ENCODE measurements around the gene C20orf202. TPM values are rescaled to one million over a fixed set of nuclear protein-coding genes. Genes with fewer than 3 reads are reported as not detected.

C20orf202 gene
- total RNA-seq, 2 donors from 2014 or later: not detected

GRCh38 chr20:1210501-1210900 is 7.2 kb downstream of the C20orf202 start:
- H3K4me3 Mint-ChIP-seq: no peak overlapping the region
- H3K9me3 Mint-ChIP-seq: no peaks in the 10 kb centered on the region
- H3K36me3 Mint-ChIP-seq (ENCODE audit: low read depth): no peaks in the 10 kb centered on the region
- peaks cover 9% of the 10 kb centered on the region for H3K4me1 Mint-ChIP-seq
- H3K27me3 Mint-ChIP-seq (ENCODE audit: insufficient read depth): peaks cover 42% of the 10 kb centered on the region
- H3K27ac Mint-ChIP-seq: no peak overlapping the region
- no peak for DNase-seq
- Histone ChIP-seq H3K9me3 (ENCODE audit: control insufficient read depth, low read length) (no peaks in the 10 kb centered on the region), H3K36me3 (ENCODE audit: control insufficient read depth, insufficient read depth, low read length) (no peaks in the 10 kb centered on the region), H3K4me1 (ENCODE audit: control insufficient read depth, insufficient read depth, low read length) (peaks cover 3% of the 10 kb centered on the region), H3K27ac (ENCODE audit: low read depth, low read length) (no peak overlapping the region), H3K4me3 (ENCODE audit: low read length) (no peak overlapping the region), H3K9ac (ENCODE audit: extremely low read depth, low read length, poor library complexity, severe bottlenecking) (no peak overlapping the region), H3K27me3 (ENCODE audit: control insufficient read depth, insufficient read depth, low read length, poor library complexity, severe bottlenecking) (peaks cover 64% of the 10 kb centered on the region)
- TF ChIP-seq CTCF (conservative IDR thresholded peaks at IDR 0.05): no peak
- 92% methylated on average over 1 of the region's 1 CpG; no CpG with 5 or more reads in 1 of the 2 experiments for WGBS, 2 experiments (ENCODE audit: insufficient coverage in 1 of 2, insufficient read length in 1 of 2)

- H3K27ac Mint-ChIP-seq: no peak overlapping the region
Observed at GRCh38 chr20:1212023-1212422, 8.8 kb downstream of the C20orf202 start.

GRCh38 chr20:1212607-1213396 is 9.5 kb downstream of the C20orf202 start:
- Mint-ChIP-seq H3K27me3 (ENCODE audit: insufficient read depth) (peaks cover 40% of the 10 kb centered on the region), H3K9me3 (peaks cover 2% of the 10 kb centered on the region), H3K4me3 (no peak overlapping the region), H3K4me1 (peaks cover 11% of the 10 kb centered on the region), H3K27ac (no peak overlapping the region), H3K36me3 (ENCODE audit: low read depth) (no peaks in the 10 kb centered on the region)
- Histone ChIP-seq H3K9me3 (ENCODE audit: control insufficient read depth, low read length) (no peaks in the 10 kb centered on the region), H3K36me3 (ENCODE audit: control insufficient read depth, insufficient read depth, low read length) (no peaks in the 10 kb centered on the region), H3K9ac (ENCODE audit: extremely low read depth, low read length, poor library complexity, severe bottlenecking) (no peak overlapping the region), H3K27me3 (ENCODE audit: control insufficient read depth, insufficient read depth, low read length, poor library complexity, severe bottlenecking) (peaks cover 58% of the 10 kb centered on the region), H3K27ac (ENCODE audit: low read depth, low read length) (no peak overlapping the region), H3K4me3 (ENCODE audit: low read length) (no peak overlapping the region), H3K4me1 (ENCODE audit: control insufficient read depth, insufficient read depth, low read length) (peaks cover 3% of the 10 kb centered on the region)
- peak; percentile 92 for DNase-seq
- WGBS, 2 experiments (ENCODE audit: insufficient coverage in 1 of 2, insufficient read length in 1 of 2): 15% methylated on average over 20 to 21 of the region's 21 CpGs
- peak; percentile 93 for TF ChIP-seq CTCF (conservative IDR thresholded peaks at IDR 0.05)

More at GRCh38 chr20:1212023-1212422, 8.8 kb downstream of the C20orf202 start:
- Histone ChIP-seq H3K27ac (ENCODE audit: low read depth, low read length) (no peak overlapping the region), H3K27me3 (ENCODE audit: control insufficient read depth, insufficient read depth, low read length, poor library complexity, severe bottlenecking) (peaks cover 64% of the 10 kb centered on the region), H3K9ac (ENCODE audit: extremely low read depth, low read length, poor library complexity, severe bottlenecking) (no peak overlapping the region), H3K36me3 (ENCODE audit: control insufficient read depth, insufficient read depth, low read length) (no peaks in the 10 kb centered on the region), H3K9me3 (ENCODE audit: control insufficient read depth, low read length) (no peaks in the 10 kb centered on the region), H3K4me1 (ENCODE audit: control insufficient read depth, insufficient read depth, low read length) (peaks cover 3% of the 10 kb centered on the region), H3K4me3 (ENCODE audit: low read length) (no peak overlapping the region)
- Mint-ChIP-seq H3K9me3 (no peaks in the 10 kb centered on the region), H3K27me3 (ENCODE audit: insufficient read depth) (peaks cover 42% of the 10 kb centered on the region), H3K4me3 (no peak overlapping the region), H3K36me3 (ENCODE audit: low read depth) (no peaks in the 10 kb centered on the region), H3K4me1 (peaks cover 11% of the 10 kb centered on the region)
- TF ChIP-seq CTCF (conservative IDR thresholded peaks at IDR 0.05): no peak
- no peak for DNase-seq

Data from endodermal cell (in vitro differentiated cells).